KMS-11 (cell line): ENCODE measurements around the gene ANKIB1.

Source experiments
- H2AFZ ChIP-seq: fragments of 200-600 bp; sonication (generic); 2 replicates; pipeline ENCODE4 v1.6.1; 2016; ENCODE audit warnings: antibody characterized with exemption, mixed run types, low read depth
- H3K27ac ChIP-seq: fragments of 200-600 bp; sonication (generic); 2 replicates; pipeline ENCODE4 v1.6.1; 2016; ENCODE audit warnings: mild to moderate bottlenecking, mixed run types
- H3K27me3 ChIP-seq: fragments of 200-600 bp; sonication (generic); 2 replicates; pipeline ENCODE4 v1.6.1; 2017; ENCODE audit warnings: mild to moderate bottlenecking, low read depth, mixed run types, moderate library complexity; ENCODE audit not compliant: insufficient read depth
- H3K36me3 ChIP-seq: fragments of 200-600 bp; sonication (generic); 2 replicates; pipeline ENCODE4 v1.6.1; 2017; ENCODE audit warnings: mild to moderate bottlenecking, mixed run types; ENCODE audit not compliant: insufficient read depth
- H3K4me1 ChIP-seq: fragments of 200-600 bp; sonication (generic); 2 replicates; pipeline ENCODE4 v1.6.1; 2016; ENCODE audit warnings: mild to moderate bottlenecking, low read depth, mixed run types; ENCODE audit not compliant: poor library complexity, severe bottlenecking
- H3K4me2 ChIP-seq: fragments of 200-600 bp; sonication (generic); 2 replicates; pipeline ENCODE4 v1.7.0; 2016; ENCODE audit warnings: mild to moderate bottlenecking, mixed run types
- H3K4me3 ChIP-seq: fragments of 200-600 bp; sonication (generic); IDR thresholded peaks from 2 replicates; pipeline ENCODE4 v1.6.1; 2017; ENCODE audit warnings: low read depth, low read length, mixed read lengths; ENCODE audit not compliant: insufficient read depth
- H3K79me2 ChIP-seq: fragments of 200-600 bp; sonication (generic); 2 replicates; pipeline ENCODE4 v1.6.1; 2016; ENCODE audit warnings: low read depth, mixed run types; ENCODE audit not compliant: insufficient read depth
- H3K9ac ChIP-seq: fragments of 200-600 bp; sonication (generic); 2 replicates; pipeline ENCODE4 v1.6.1; 2016; ENCODE audit warnings: mild to moderate bottlenecking, mixed run types
- H4K20me1 ChIP-seq: fragments of 200-600 bp; sonication (generic); 2 replicates; pipeline ENCODE4 v1.6.1; 2016; ENCODE audit warnings: mild to moderate bottlenecking, mixed run types; ENCODE audit not compliant: insufficient read depth
- CTCF ChIP-seq: fragments of 200-600 bp; sonication (generic); conservative IDR thresholded peaks from 2 replicates; pipeline ENCODE4 v1.6.1; 2017; ENCODE audit warnings: low read depth, mild to moderate bottlenecking, antibody characterized with exemption, low read length, moderate library complexity, mixed read lengths

Gene ANKIB1

DNA sequence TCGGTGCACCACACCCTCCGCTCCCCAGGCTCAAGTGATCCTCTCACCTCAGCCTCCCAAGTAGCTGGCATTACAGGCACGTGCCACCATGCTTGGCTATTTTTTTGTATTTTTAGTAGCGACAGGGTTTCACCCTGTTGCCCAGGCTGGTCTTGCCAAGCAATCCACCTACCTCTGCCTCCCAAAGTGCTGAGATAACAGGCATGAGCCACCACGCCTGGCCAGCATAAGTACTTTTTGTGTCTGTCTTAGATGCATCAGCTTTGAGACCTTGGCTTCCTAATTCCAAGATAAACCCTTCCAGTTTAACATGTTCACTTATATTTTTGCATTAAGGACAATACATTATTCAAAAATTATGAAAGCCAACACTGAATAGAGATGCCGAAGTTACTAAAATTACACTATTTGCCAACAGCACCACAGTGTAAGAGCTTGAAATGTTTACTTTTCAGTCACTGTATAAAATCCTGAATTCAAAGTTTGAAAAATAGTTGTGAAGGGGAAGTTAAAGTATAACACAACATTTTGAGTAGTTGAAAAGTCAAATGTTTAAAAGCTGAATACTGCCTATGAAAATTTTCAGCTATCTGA is 36.5 kb downstream of the ANKIB1 start:
- Histone ChIP-seq H3K36me3 (no peaks in the 10 kb centered on the region), H3K4me3 (no peak overlapping the region), H3K9ac (no peak overlapping the region), H4K20me1 (no peaks in the 10 kb centered on the region), H3K4me1 (no peaks in the 10 kb centered on the region), H3K27me3 (no peaks in the 10 kb centered on the region), H3K27ac (no peak overlapping the region), H3K79me2 (no peaks in the 10 kb centered on the region; the same call in 1 of the 2 replicates), H3K4me2 (no peak overlapping the region), H2AFZ (no peak overlapping the region)
- no peak for TF ChIP-seq CTCF

DNA sequence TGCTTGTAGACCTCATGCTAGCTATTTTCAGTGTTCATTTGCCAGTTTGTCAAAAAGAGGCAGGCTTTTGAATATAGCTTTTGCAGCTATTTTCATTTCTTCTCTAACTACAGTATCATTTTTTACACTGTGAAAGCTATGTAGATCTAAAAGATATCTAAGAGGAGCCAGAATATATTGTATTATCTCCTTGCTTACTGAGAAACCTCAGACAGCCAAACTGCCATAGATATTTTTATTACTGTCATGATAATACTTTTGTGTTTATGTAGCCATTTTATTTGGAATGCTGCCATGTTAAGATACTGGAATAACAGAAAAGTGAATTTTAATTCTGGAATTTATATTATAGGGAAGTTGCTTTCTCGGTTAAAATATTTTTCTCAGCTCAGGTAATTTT is 37.2 kb downstream of the ANKIB1 start:
- Histone ChIP-seq H3K4me2 (no peak overlapping the region), H3K9ac (no peak overlapping the region), H2AFZ (no peak overlapping the region), H4K20me1 (no peaks in the 10 kb centered on the region), H3K27me3 (no peaks in the 10 kb centered on the region), H3K4me3 (no peak overlapping the region), H3K36me3 (no peaks in the 10 kb centered on the region), H3K4me1 (no peaks in the 10 kb centered on the region), H3K27ac (no peak overlapping the region), H3K79me2 (no peaks in the 10 kb centered on the region; the same call in 1 of the 2 replicates)
- TF ChIP-seq CTCF = no peak

DNA sequence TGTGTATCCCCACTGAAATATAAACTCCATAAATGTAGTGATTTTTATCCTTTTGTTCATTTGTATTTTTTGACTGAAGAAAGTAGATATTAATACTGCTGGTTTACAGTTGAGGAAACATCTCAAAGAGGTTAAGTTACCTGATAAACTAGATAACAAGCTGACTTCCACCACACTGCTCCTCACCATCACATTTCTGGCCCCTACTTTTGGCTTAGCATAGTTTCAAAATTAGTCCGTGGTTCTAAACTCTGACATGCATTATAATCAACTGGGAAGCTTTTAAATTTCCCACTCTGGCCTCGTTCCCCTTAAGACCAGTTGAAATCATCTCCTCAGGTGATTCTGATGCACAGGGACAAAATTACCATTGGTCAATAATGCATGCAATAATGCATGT is 43.5 kb downstream of the ANKIB1 start:
- peaks cover 6% of the 10 kb centered on the region; the same call in 1 of the 2 replicates for H3K79me2 ChIP-seq
- H3K27ac ChIP-seq = no peak overlapping the region
- no peak for TF ChIP-seq CTCF
- no peak overlapping the region for H2AFZ ChIP-seq
- no peak overlapping the region for H3K9ac ChIP-seq
- no peaks in the 10 kb centered on the region; the same call in 1 of the 2 replicates for H4K20me1 ChIP-seq
- no peak overlapping the region for H3K4me3 ChIP-seq
- H3K4me1 ChIP-seq = no peaks in the 10 kb centered on the region
- H3K27me3 ChIP-seq = no peaks in the 10 kb centered on the region
- no peaks in the 10 kb centered on the region for H3K36me3 ChIP-seq
- H3K4me2 ChIP-seq = no peak overlapping the region

DNA sequence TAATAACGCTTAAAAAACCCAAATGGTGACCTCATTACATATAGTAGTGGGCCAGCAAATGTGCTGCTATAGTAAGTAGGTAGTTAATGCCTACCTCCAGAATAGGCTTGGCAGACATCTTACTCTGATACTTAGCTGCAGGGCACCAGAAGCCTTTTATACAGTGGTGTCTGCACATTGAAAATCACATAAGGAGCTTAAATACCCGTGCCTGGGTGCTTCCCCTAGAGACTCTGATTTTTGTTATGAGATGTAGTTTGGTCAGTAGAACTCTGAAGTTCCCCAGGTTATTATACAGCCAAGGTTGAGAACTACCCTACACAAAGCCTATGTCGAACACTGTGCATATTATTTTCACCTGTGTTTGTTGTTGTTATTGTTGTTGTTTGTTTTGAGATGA is 47.2 kb downstream of the ANKIB1 start:
- no peak overlapping the region for H3K27ac ChIP-seq
- no peak overlapping the region for H3K9ac ChIP-seq
- no peak overlapping the region for H2AFZ ChIP-seq
- H3K4me3 ChIP-seq = no peak overlapping the region
- H3K27me3 ChIP-seq = no peaks in the 10 kb centered on the region
- TF ChIP-seq CTCF = no peak
- no peaks in the 10 kb centered on the region for H3K36me3 ChIP-seq
- H3K4me2 ChIP-seq = no peak overlapping the region
- no peaks in the 10 kb centered on the region; the same call in 1 of the 2 replicates for H4K20me1 ChIP-seq
- H3K4me1 ChIP-seq = no peaks in the 10 kb centered on the region
- H3K79me2 ChIP-seq = peaks cover 6% of the 10 kb centered on the region; the same call in 1 of the 2 replicates
